ENCODE data around the gene XAB2.

Gene XAB2

GRCh38 chr19:7618348-7618747 is 11.0 kb downstream of the XAB2 start (continued):
- TF ChIP-seq ZNF514 (tag by site-specific recombination; IDR thresholded peaks at IDR 0.05): no peak
- no peak for TF ChIP-seq YY2 (tag by site-specific recombination; IDR thresholded peaks at IDR 0.05)
- no peak for TF ChIP-seq SP2 (tag by site-specific recombination; IDR thresholded peaks at IDR 0.05)
- TF ChIP-seq ZNF416 (tag by site-specific recombination; IDR thresholded peaks at IDR 0.05): no peak
- no peak for TF ChIP-seq ZNF394 (tag by site-specific recombination; IDR thresholded peaks at IDR 0.05; ENCODE audit: borderline replicate concordance)
- TF ChIP-seq ZNF398 (tag by site-specific recombination; IDR thresholded peaks at IDR 0.05): no peak
- TF ChIP-seq ZNF48 (tag by site-specific recombination; IDR thresholded peaks at IDR 0.05): no peak
- TF ChIP-seq ZNF157 (tag by site-specific recombination; IDR thresholded peaks at IDR 0.05): no peak
- peak; percentile 47 for TF ChIP-seq ZNF341 (tag by site-specific recombination; IDR thresholded peaks at IDR 0.05; ENCODE audit: low read depth)
- TF ChIP-seq, protein P1, sequence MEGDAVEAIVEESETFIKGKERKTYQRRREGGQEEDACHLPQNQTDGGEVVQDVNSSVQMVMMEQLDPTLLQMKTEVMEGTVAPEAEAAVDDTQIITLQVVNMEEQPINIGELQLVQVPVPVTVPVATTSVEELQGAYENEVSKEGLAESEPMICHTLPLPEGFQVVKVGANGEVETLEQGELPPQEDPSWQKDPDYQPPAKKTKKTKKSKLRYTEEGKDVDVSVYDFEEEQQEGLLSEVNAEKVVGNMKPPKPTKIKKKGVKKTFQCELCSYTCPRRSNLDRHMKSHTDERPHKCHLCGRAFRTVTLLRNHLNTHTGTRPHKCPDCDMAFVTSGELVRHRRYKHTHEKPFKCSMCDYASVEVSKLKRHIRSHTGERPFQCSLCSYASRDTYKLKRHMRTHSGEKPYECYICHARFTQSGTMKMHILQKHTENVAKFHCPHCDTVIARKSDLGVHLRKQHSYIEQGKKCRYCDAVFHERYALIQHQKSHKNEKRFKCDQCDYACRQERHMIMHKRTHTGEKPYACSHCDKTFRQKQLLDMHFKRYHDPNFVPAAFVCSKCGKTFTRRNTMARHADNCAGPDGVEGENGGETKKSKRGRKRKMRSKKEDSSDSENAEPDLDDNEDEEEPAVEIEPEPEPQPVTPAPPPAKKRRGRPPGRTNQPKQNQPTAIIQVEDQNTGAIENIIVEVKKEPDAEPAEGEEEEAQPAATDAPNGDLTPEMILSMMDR (tag by site-specific recombination; IDR thresholded peaks at IDR 0.05): no peak
- TF ChIP-seq HOXD13 (CRISPR knock-in tag; IDR thresholded peaks at IDR 0.05; ENCODE audit: borderline replicate concordance): no peak
- TF ChIP-seq ZNF146 (tag by site-specific recombination; IDR thresholded peaks at IDR 0.05): no peak
- no peak for TF ChIP-seq ZFP41 (tag by site-specific recombination; IDR thresholded peaks at IDR 0.05; ENCODE audit: borderline replicate concordance)
- no peak for TF ChIP-seq WT1 (tag by site-specific recombination; IDR thresholded peaks at IDR 0.05)
- no peak for TF ChIP-seq ZNF529 (tag by site-specific recombination; IDR thresholded peaks at IDR 0.05; ENCODE audit: insufficient replicate concordance)
- no peak for TF ChIP-seq ZNF629 (tag by site-specific recombination; IDR thresholded peaks at IDR 0.05)
- TF ChIP-seq ZFP69B (tag by site-specific recombination; IDR thresholded peaks at IDR 0.05): no peak
- no peak for TF ChIP-seq ZNF623 (tag by site-specific recombination; IDR thresholded peaks at IDR 0.05)
- no peak for TF ChIP-seq ZNF560 (tag by site-specific recombination; IDR thresholded peaks at IDR 0.05; ENCODE audit: borderline replicate concordance)
- no peak for TF ChIP-seq KLF16 (tag by site-specific recombination; IDR thresholded peaks at IDR 0.05)
- TF ChIP-seq, protein P2, sequence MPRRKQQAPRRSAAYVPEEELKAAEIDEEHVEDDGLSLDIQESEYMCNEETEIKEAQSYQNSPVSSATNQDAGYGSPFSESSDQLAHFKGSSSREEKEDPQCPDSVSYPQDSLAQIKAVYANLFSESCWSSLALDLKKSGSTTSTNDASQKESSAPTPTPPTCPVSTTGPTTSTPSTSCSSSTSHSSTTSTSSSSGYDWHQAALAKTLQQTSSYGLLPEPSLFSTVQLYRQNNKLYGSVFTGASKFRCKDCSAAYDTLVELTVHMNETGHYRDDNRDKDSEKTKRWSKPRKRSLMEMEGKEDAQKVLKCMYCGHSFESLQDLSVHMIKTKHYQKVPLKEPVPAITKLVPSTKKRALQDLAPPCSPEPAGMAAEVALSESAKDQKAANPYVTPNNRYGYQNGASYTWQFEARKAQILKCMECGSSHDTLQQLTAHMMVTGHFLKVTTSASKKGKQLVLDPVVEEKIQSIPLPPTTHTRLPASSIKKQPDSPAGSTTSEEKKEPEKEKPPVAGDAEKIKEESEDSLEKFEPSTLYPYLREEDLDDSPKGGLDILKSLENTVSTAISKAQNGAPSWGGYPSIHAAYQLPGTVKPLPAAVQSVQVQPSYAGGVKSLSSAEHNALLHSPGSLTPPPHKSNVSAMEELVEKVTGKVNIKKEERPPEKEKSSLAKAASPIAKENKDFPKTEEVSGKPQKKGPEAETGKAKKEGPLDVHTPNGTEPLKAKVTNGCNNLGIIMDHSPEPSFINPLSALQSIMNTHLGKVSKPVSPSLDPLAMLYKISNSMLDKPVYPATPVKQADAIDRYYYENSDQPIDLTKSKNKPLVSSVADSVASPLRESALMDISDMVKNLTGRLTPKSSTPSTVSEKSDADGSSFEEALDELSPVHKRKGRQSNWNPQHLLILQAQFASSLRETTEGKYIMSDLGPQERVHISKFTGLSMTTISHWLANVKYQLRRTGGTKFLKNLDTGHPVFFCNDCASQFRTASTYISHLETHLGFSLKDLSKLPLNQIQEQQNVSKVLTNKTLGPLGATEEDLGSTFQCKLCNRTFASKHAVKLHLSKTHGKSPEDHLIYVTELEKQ (tag by site-specific recombination; IDR thresholded peaks at IDR 0.05; ENCODE audit: borderline replicate concordance): no peak
- no peak for TF ChIP-seq ZNF2 (tag by site-specific recombination; IDR thresholded peaks at IDR 0.05)
- TF ChIP-seq ZEB2 (tag by site-specific recombination; IDR thresholded peaks at IDR 0.05): no peak
- 0 out of 2 replicates have a peak, but pooled peaks have one; percentile 35 for TF ChIP-seq ZNF747 (tag by site-specific recombination; IDR thresholded peaks at IDR 0.05)
- TF ChIP-seq ZNF830 (tag by site-specific recombination; IDR thresholded peaks at IDR 0.05; ENCODE audit: low read depth): peak; percentile 73; the same call in 1 of the 2 replicates
- no peak for TF ChIP-seq GLI4 (tag by site-specific recombination; IDR thresholded peaks at IDR 0.05)
- TF ChIP-seq ZNF626 (tag by site-specific recombination; IDR thresholded peaks at IDR 0.05): no peak
- TF ChIP-seq ZNF707 (tag by site-specific recombination; IDR thresholded peaks at IDR 0.05): no peak
- TF ChIP-seq ZIC2 (tag by site-specific recombination; IDR thresholded peaks at IDR 0.05): no peak
- TF ChIP-seq, protein P3, sequence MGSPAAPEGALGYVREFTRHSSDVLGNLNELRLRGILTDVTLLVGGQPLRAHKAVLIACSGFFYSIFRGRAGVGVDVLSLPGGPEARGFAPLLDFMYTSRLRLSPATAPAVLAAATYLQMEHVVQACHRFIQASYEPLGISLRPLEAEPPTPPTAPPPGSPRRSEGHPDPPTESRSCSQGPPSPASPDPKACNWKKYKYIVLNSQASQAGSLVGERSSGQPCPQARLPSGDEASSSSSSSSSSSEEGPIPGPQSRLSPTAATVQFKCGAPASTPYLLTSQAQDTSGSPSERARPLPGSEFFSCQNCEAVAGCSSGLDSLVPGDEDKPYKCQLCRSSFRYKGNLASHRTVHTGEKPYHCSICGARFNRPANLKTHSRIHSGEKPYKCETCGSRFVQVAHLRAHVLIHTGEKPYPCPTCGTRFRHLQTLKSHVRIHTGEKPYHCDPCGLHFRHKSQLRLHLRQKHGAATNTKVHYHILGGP (tag by site-specific recombination; IDR thresholded peaks at IDR 0.05): 0 out of 2 replicates have a peak, but pooled peaks have one; percentile 20
- no peak for TF ChIP-seq ZBTB48 (tag by site-specific recombination; IDR thresholded peaks at IDR 0.05)
- no peak for TF ChIP-seq ZNF132 (tag by site-specific recombination; IDR thresholded peaks at IDR 0.05; ENCODE audit: borderline replicate concordance)
- no peak for TF ChIP-seq ZNF19 (tag by site-specific recombination; IDR thresholded peaks at IDR 0.05; ENCODE audit: low read depth)
- no peak for TF ChIP-seq ZNF426 (tag by site-specific recombination; IDR thresholded peaks at IDR 0.05)
- TF ChIP-seq ZNF202 (tag by site-specific recombination; IDR thresholded peaks at IDR 0.05; ENCODE audit: borderline replicate concordance): no peak
- no peak for TF ChIP-seq ZNF266 (tag by site-specific recombination; IDR thresholded peaks at IDR 0.05; ENCODE audit: low read depth)

Data from HEK293 (cell line).